Activated T-helper 2 cell treated with anti-CD3 and anti-CD28 coated beads, Interferon-gamma antibody, Interleukin-2, Interleukin-4, amounts not matched to agents 10 μg/mL and 5 μg/mL and 100 μg/mL, durations not matched to agents 14 hours and 24 hours and 36 hours (primary cell): ENCODE measurements around the gene ZMAT3. TPM values are rescaled to one million over a fixed set of nuclear protein-coding genes. Genes with fewer than 3 reads are reported as not detected.
A peak's percentile ranks its signal among the peaks of the same experiment; 100 is the strongest.
"Not testable (repeated sequence)": the region's sequence is repeated elsewhere in the genome, so short reads cannot be mapped to it uniquely, and the experiment has no call there.

Experiments used
- DNase-seq: peaks from one replicate; pipeline ENCODE4 v3.0.0; 2021; ENCODE audit warnings: low spot score
- H3K27ac Mint-ChIP-seq: one replicate; pipeline ENCODE4 v1.8.0; 2021; ENCODE audit warnings: mixed read lengths
- H3K27me3 Mint-ChIP-seq: one replicate; pipeline ENCODE4 v1.8.0; 2021; ENCODE audit warnings: low read depth, mixed read lengths
- H3K36me3 Mint-ChIP-seq: one replicate; pipeline ENCODE4 v1.8.0; 2021; ENCODE audit warnings: low read depth, mixed read lengths
- H3K4me1 Mint-ChIP-seq: one replicate; pipeline ENCODE4 v1.8.0; 2021; ENCODE audit warnings: low read depth, mixed read lengths
- H3K4me3 Mint-ChIP-seq: one replicate; pipeline ENCODE4 v1.8.0; 2021; ENCODE audit warnings: low read depth, mild to moderate bottlenecking, moderate library complexity, mixed read lengths
- H3K9me3 Mint-ChIP-seq: one replicate; pipeline ENCODE4 v1.8.0; 2021; ENCODE audit warnings: mixed read lengths
- intact Hi-C: fragments of 100-400 bp; cut with micrococcal nuclease; formaldehyde crosslinking; loops from one replicate; pipeline ENCODE4 v1.15.1; 2023
- total RNA-seq: library from RNA; stranded (reverse); gene quantifications from 2 replicates; pipeline ENCODE4 v1.2.3, GENCODE V29; 2022

Gene ZMAT3
- total RNA-seq, 1 donor from 2014 or later: 8.9 TPM

DNA sequence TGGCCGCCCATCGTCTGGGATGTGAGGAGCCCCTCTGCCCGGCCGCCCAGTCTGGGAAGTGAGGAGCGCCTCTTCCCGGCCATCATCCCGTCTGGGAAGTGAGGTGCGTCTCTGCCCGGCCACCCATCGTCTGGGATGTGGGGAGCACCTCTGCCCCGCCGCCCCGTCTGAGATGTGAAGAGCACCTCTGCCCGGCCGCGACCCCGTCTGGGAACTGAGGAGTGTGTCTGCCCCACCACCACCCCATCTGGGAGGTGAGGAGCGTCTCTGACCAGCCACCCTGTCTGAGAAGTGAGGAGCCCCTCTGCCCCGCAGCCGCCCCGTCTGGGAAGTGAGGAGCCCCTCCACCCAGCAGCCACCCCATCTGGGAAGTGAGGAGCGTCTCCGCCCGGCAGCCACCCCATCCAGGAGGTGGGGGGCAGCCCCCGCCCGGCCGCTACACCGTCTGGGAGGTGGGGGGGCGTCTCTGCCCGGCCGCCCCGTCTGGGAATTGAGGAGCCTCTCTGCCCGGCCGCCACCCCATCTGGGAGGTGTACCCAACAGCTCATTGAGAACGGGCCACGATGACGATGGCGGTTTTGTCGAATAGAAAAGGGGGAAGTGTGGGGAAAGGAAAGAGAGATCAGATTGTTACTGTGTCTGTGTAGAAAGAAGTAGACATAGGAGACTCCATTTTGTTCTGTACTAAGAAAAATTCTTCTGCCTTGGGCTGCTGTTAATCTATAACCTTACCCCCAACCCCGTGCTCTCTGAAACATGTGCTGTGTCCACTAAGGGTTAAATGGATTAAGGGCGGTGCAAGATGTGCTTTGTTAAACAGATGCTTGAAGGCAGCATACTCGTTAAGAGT lies 38.9 kb downstream of the ZMAT3 start:
- intact Hi-C loops, H3K4me1 Mint-ChIP-seq, H3K27ac Mint-ChIP-seq, H3K36me3 Mint-ChIP-seq, H3K9me3 Mint-ChIP-seq, H3K27me3 Mint-ChIP-seq, H3K4me3 Mint-ChIP-seq, DNase-seq: not testable (repeated sequence)

- H3K4me1 Mint-ChIP-seq: peaks cover 13% of the 10 kb centered on the region
- no peak overlapping the region for H3K4me3 Mint-ChIP-seq
- H3K27me3 Mint-ChIP-seq: no peaks in the 10 kb centered on the region
- no peak overlapping the region for H3K27ac Mint-ChIP-seq
- peaks cover 18% of the 10 kb centered on the region for H3K36me3 Mint-ChIP-seq
- intact Hi-C loops: no loop called here
- DNase-seq: no peak
- H3K9me3 Mint-ChIP-seq: no peaks in the 10 kb centered on the region
Observed at GRCh38 chr3:179029096-179029495, 42.5 kb downstream of the ZMAT3 start.

GRCh38 chr3:179028408-179028807 lies 43.2 kb downstream of the ZMAT3 start:
- no peaks in the 10 kb centered on the region for H3K9me3 Mint-ChIP-seq
- H3K36me3 Mint-ChIP-seq: peaks cover 21% of the 10 kb centered on the region
- H3K4me1 Mint-ChIP-seq: peaks cover 13% of the 10 kb centered on the region
- H3K27ac Mint-ChIP-seq: no peak overlapping the region
- DNase-seq: no peak
- intact Hi-C loops: no loop called here
- H3K27me3 Mint-ChIP-seq: no peaks in the 10 kb centered on the region
- no peak overlapping the region for H3K4me3 Mint-ChIP-seq

DNA sequence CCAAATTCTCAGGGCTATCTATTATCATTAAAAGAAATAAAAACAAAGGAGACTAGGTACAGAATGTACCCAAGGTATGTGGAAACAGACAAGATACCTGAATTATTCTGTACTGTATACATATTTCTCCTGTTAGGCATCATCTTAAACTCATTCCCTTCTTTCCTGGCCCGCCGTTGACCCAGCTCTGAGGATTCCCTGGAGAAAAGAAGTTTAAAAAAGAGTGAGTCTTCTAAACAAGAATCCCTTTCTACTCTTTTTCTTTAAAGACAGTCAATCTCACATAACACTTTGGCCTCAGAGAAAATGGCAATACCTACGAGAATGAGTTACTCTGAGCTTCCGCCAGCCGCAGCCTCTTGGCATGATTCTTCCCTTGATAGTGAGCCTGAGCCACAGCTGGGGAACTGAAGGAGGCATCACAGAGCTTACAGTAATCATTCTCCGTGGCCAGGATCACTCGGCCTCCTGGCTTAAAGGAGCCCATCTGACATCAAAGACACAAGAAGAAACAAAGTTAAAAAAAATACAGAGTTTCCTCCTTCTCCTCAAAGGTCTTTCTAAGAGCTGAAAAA lies 44.2 kb downstream of the ZMAT3 start:
- H3K9me3 Mint-ChIP-seq: no peaks in the 10 kb centered on the region
- intact Hi-C loops: no loop called here

DNA sequence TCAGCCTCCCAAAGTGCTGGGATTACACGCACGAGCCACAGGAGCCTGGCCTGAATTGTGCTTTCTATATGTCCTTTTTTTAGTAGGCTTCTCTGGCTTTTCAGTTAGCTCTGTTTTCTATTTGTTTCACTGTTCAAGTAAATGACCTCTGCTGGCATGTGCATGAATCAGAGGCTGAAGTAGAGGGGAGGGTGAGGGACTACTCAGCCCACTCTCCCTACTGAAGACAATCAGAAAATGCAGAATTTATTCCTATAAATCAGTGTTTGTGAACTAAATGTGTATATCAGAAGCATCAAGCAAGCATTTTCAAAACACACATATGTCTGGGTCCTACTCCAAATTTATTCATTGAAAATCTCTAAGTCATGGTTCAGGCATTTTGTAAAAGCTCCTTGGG lies 45.0 kb downstream of the ZMAT3 start:
- intact Hi-C loops: no loop called here
- Mint-ChIP-seq H3K4me3 (no peak overlapping the region), H3K9me3 (no peaks in the 10 kb centered on the region), H3K27me3 (no peaks in the 10 kb centered on the region), H3K36me3 (peaks cover 21% of the 10 kb centered on the region), H3K27ac (no peak overlapping the region), H3K4me1 (peaks cover 16% of the 10 kb centered on the region)
- DNase-seq: no peak

More for the DNA sequence above, 44.2 kb downstream of the ZMAT3 start:
- Mint-ChIP-seq H3K36me3 (peaks cover 21% of the 10 kb centered on the region), H3K27me3 (no peaks in the 10 kb centered on the region), H3K4me3 (no peak overlapping the region), H3K27ac (no peak overlapping the region), H3K4me1 (peaks cover 13% of the 10 kb centered on the region)
- no peak for DNase-seq

- no peak for DNase-seq
- Mint-ChIP-seq H3K27ac (peak overlapping the region; percentile 65), H3K27me3 (no peaks in the 10 kb centered on the region), H3K36me3 (peaks cover 19% of the 10 kb centered on the region), H3K9me3 (no peaks in the 10 kb centered on the region), H3K4me1 (peaks cover 39% of the 10 kb centered on the region), H3K4me3 (peak overlapping the region; percentile 56)
- intact Hi-C loops: loop anchor here (2.0 kb wide), 1 partner anchor 15 kb away; no protein-coding TSS in a partner anchor
Observed at GRCh38 chr3:179021119-179021903, 50.3 kb downstream of the ZMAT3 start.

GRCh38 chr3:179020112-179020511 lies 51.5 kb downstream of the ZMAT3 start:
- Mint-ChIP-seq H3K4me1 (peaks cover 48% of the 10 kb centered on the region), H3K27me3 (no peaks in the 10 kb centered on the region), H3K4me3 (no peak overlapping the region), H3K27ac (no peak overlapping the region), H3K9me3 (no peaks in the 10 kb centered on the region), H3K36me3 (peaks cover 19% of the 10 kb centered on the region)
- no peak for DNase-seq
- intact Hi-C loops: loop anchor here (2.0 kb wide), 1 partner anchor 17 kb away; no protein-coding TSS in a partner anchor

DNA sequence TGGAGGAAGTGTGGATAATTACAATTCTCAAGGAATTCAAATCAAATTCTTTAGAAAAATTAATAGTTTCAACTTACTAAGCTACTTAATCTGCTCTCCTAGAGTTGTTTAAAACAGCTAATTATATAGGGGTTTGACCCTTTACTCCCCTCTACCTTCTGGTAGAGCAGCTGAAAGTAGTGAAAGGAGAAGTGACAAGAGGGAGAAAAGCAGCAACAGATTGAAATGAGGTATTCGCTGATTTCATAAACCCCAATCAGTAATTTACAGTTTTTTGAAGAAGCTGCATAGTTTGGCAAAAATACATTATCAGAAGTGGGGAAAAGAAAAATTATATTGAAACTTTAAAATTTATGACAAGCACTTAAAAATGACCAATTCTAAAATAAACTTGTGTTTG lies 52.8 kb downstream of the ZMAT3 start:
- Mint-ChIP-seq H3K4me3 (no peak overlapping the region), H3K4me1 (peaks cover 48% of the 10 kb centered on the region), H3K27me3 (no peaks in the 10 kb centered on the region), H3K9me3 (no peaks in the 10 kb centered on the region), H3K36me3 (peaks cover 16% of the 10 kb centered on the region), H3K27ac (no peak overlapping the region)
- no peak for DNase-seq
- intact Hi-C loops: no loop called here

DNA sequence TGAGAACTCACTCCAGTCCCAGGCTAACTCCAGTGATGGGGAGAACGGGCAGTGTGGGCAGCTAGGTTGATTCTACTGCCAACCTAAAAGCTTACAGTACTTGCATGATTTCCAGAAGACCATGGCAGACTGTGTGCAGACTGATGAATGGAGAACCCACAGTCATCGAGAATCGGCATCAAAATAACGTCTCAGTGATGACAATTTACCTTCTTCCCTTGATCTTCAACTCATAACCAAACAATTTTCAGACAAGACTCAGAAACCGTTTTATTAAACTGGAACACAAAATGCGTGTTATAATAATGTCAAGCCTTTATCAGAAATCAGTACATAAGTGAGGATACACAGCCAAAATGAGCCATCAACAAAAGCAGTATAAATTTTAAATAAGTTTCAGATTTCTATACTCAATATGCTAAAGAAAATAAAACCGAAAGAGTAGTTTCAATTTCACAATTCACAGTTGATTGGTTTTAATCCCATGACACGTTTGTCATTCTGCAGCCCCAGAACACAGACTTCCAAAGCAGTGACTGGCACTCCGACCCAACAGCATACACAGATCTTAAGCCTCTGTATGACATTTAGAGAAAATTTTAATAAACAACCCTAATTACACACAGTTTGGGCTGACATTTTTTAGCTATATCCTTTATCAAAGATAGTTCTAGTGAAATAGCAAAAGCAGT lies 54.5 kb downstream of the ZMAT3 start:
- DNase-seq: no peak
- Mint-ChIP-seq H3K27ac (peak overlapping the region; percentile 70), H3K4me3 (peak overlapping the region; percentile 47), H3K27me3 (peaks cover 8% of the 10 kb centered on the region), H3K9me3 (no peaks in the 10 kb centered on the region), H3K36me3 (peaks cover 15% of the 10 kb centered on the region), H3K4me1 (peaks cover 48% of the 10 kb centered on the region)
- intact Hi-C loops: no loop called here

DNA sequence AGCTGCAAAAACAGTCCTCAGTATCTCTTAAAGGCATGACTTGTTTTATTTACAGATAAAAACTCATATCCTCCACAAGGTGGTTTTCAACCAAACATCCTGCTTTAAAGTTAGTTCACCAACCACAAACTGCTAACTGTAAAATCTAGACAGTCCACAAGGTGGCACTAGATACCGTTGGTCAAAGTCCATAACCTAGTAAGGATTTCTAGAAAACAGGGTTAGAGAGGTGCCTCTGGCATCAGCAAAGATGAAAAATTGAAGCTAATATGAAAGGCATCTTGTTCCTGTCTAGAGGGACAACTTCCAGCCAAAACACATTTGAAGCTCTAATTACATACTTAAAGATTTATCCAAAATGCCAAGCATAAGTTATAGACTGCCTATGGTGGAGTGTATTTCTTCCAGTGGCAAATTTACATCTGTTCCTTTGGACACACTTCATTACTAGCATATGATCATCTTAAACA lies 56.0 kb downstream of the ZMAT3 start:
- no peaks in the 10 kb centered on the region for H3K9me3 Mint-ChIP-seq
- DNase-seq: peak; percentile 62
- H3K27ac Mint-ChIP-seq: peak overlapping the region; percentile 2
- no peak overlapping the region for H3K4me3 Mint-ChIP-seq
- peaks cover 11% of the 10 kb centered on the region for H3K36me3 Mint-ChIP-seq
- H3K27me3 Mint-ChIP-seq: peaks cover 17% of the 10 kb centered on the region
- H3K4me1 Mint-ChIP-seq: peaks cover 35% of the 10 kb centered on the region
- intact Hi-C loops: loop anchor here (1.0 to 2.0 kb wide), 5 partner anchors 15 to 543 kb away; partner anchors contain the start of gene ZMAT3

DNA sequence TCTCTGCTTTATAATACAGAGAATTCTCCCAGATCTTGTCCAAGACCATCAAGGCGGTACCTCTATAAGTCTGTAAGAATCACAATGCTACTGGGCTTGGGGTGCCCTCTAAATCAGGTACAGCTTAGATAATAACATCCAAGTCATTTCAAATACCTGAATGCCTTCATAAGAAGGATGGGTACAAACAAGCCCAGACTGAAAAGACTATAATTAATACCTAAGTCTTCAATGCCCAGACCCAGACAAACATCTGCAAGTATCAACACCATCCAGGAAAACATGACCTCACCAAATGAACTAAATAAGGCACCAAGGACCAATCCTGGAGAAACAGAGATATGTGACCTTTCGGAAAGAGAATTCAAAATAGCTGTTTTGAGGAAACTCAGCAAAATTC lies 65.9 kb downstream of the ZMAT3 start:
- H3K27ac Mint-ChIP-seq: no peak overlapping the region
- H3K4me3 Mint-ChIP-seq: no peak overlapping the region
- no peaks in the 10 kb centered on the region for H3K36me3 Mint-ChIP-seq
- intact Hi-C loops: no loop called here
- no peaks in the 10 kb centered on the region for H3K9me3 Mint-ChIP-seq
- H3K27me3 Mint-ChIP-seq: peaks cover 61% of the 10 kb centered on the region
- H3K4me1 Mint-ChIP-seq: peaks cover 5% of the 10 kb centered on the region
- DNase-seq: no peak

GRCh38 chr3:179005213-179005612 lies 66.4 kb downstream of the ZMAT3 start:
- H3K27ac Mint-ChIP-seq: no peak overlapping the region
- no peaks in the 10 kb centered on the region for H3K36me3 Mint-ChIP-seq
- peaks cover 57% of the 10 kb centered on the region for H3K27me3 Mint-ChIP-seq
- H3K9me3 Mint-ChIP-seq: no peaks in the 10 kb centered on the region
- no peak overlapping the region for H3K4me3 Mint-ChIP-seq
- no peak for DNase-seq
- intact Hi-C loops: no loop called here
- H3K4me1 Mint-ChIP-seq: peaks cover 9% of the 10 kb centered on the region
